Omental fat pad (tissue), 4 donors: ENCODE measurements around the gene NTN3. TPM values are rescaled to one million over a fixed set of nuclear protein-coding genes. Genes with fewer than 3 reads are reported as not detected.

Experiments used
- ATAC-seq: fragments of 150-250 bp; one replicate; pipeline ENCODE4 v1.9.1; 2016; ENCODE audit warnings: mild to moderate bottlenecking, moderate library complexity; ENCODE audit not compliant: low FRiP score
- DNase-seq: peaks from one replicate; pipeline ENCODE4 v3.0.0-alpha.2; 2019; ENCODE audit warnings: low spot score
- CTCF ChIP-seq, 3 donors: fragments of 450-650 bp; IDR thresholded peaks; one replicate each; pipeline ENCODE4 v1.5.1; 2016 to 2017; ENCODE audit warnings: antibody characterized with exemption in 3 of 3, mild to moderate bottlenecking in 3 of 3, moderate library complexity in 2 of 3
- total RNA-seq, 4 donors: library from RNA; depleted of rRNA; stranded (reverse); fragments of >200 nt; gene quantifications; one replicate each; pipeline ENCODE4 v1.1.0, GENCODE V29; 2016

NTN3 gene
- total RNA-seq, 4 donors from 2014 or later, result 0.28 to 0.44 TPM; not detected in 2

DNA sequence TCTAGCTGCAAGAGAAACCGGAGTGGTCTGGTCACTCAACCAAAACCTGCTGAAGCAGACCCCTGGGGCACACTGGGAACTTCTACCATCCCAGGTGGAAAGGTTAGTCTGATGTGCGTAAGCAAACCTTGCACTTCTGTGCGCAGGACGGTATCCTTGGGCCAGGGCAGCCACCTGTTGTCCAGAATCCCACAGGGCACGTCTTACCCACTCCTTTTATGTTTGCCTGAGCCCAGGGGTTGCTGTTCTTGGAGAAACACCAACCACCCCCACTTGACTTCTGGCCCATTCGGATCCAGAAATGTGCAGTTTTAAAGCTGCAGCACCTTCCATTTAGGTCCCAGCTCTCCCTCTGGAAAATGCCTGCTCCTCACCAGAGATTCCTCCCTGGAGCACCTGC, 22.5 kb downstream of the NTN3 start:
- DNase-seq (no peak), ATAC-seq (no peak)
- TF ChIP-seq CTCF (IDR thresholded peaks at IDR 0.05), result no peak

DNA sequence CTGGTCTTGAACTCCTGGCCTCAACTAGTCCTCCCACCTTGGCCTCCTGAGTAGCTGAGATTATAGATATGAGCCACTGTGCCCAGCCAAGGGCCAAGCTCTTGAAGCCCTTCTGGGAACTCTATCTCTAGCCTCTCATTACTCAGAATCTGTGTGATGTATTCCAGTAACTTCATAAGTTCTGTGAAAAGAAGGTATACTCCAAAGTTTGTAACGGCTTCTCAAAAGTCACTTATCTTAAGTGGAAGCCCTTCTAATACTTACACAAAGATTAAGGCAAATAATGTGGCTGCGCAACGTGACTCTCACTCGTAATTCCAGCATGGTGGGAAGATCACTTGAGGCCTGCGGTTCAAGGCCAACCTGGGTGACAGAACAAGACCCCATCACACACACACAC, 23.5 kb downstream of the NTN3 start:
- DNase-seq (no peak), ATAC-seq (no peak)
- TF ChIP-seq CTCF (IDR thresholded peaks at IDR 0.05), result no peak

DNA sequence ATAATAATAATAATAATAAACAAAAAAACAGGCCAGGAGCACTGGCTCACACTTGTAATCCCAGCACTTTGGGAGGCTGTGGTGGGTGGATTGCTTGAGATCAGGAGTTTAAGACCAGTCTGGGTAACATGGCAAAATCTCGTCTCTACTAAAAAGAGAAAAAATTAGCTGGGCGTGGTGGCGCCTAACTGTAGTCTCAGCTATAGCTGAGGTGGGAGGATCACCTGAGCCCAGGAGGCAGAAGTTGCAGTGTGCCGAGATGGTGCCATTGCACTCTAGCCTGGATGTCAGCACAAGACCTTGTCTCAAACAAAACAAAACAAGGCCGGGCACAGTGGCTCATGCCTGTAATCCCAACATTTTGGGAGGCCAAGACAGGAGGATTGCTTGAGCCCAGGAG, 23.9 kb downstream of the NTN3 start:
- ATAC-seq, result no peak
- TF ChIP-seq CTCF (IDR thresholded peaks at IDR 0.05), result no peak
- no peak for DNase-seq

DNA sequence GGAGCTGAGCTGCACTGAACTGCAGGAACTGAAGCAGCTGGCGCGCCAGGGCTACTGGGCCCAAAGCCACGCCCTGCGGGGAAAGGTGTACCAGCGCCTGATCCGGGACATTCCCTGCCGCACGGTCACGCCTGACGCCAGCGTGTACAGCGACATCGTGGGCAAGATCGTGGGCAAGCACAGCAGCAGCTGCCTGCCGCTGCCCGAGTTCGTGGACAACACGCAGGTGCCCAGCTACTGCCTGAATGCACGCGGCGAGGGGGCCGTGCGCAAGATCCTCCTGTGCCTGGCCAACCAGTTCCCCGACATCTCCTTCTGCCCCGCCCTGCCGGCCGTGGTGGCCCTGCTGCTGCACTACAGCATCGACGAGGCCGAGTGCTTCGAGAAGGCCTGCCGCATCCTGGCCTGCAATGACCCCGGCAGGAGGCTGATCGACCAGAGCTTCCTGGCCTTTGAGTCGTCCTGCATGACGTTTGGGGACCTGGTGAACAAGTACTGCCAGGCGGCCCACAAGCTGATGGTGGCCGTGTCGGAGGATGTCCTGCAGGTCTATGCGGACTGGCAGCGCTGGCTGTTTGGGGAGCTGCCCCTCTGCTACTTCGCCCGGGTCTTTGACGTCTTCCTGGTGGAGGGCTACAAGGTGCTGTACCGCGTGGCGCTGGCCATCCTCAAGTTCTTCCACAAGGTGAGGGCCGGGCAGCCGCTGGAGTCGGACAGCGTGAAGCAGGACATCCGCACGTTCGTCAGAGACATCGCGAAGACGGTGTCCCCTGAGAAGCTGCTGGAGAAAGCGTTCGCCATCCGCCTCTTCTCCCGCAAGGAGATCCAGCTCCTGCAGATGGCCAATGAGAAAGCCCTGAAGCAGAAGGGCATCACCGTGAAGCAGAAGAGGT, 25.4 kb downstream of the NTN3 start:
- TF ChIP-seq CTCF (IDR thresholded peaks at IDR 0.05), result no peak
- no peak for DNase-seq
- no peak for ATAC-seq

DNA sequence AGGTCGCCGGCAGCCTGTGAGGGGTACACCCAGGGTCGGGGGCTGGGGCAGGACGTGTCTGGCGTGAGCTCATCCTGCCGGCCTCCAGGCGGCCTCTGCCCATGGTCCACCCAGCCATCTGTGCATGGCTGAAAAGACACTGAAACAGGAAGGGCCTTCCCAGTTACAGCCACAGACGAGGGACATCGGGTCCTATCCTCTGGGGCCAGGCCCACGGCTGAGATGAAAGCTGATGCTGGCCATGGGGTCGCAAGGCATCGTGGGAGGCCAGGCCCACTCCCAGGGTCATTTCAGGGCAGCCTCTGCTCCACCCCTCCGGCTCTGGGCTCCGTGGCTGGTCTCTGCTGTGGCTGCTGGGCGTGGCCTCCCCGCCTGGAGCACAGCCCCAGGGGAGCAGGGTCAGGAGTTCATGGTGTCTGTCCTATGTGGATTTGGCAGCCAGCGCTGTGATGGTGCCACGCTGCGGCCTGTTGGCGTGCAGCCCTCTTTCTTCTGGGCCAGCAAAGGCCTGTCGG, 26.1 kb downstream of the NTN3 start:
- DNase-seq, result no peak
- no peak for TF ChIP-seq CTCF (IDR thresholded peaks at IDR 0.05)
- ATAC-seq, result no peak

DNA sequence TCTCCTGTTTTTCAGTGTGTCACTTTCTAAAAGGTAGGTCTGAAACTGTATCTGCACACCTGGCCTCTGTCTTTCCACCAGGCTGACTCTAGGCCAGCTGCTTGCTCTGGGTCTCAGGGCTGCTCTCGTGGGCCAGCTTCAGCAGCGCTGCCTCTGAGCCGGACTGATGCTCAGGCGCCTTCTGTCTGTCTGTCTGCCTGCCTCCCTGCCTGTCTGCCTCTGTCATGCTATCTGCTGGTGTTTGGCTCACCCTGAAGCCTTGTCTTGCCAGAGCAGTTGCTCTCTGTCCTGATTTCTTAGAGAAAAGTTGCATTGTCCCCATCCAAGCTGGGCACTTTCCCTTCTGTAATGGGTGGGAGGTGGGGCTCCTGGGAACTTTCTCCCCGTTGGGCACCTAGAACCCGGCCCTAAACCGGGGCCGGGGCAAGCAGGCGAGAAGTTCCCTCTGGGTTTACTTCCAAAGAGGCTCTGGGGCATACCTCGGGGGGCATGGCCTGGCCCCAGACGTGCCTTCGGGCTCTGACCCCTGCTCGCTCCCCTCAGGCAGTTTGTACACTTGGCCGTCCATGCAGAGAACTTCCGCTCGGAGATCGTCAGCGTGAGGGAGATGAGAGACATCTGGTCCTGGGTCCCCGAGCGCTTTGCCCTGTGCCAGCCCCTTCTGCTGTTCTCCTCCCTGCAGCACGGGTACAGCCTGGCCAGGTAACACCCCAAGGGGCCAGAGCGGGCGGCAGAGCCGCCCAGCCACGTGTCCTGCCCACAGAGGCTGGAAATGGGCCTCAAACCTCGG, 26.8 kb downstream of the NTN3 start:
- DNase-seq, result no peak
- ATAC-seq, result no peak
- TF ChIP-seq CTCF (IDR thresholded peaks at IDR 0.05), result no peak
